HEK293 (cell line): ENCODE measurements around the gene CCDC9B.

Experiments used
- BCL11B ChIP-seq: fragments of 450-650 bp; formaldehyde crosslinking; IDR thresholded peaks from 2 replicates; pipeline ENCODE4 v1.5.1; 2016; ENCODE audit warnings: low read depth, missing biosample characterization, missing genetic modification characterization
- BCL6B ChIP-seq: fragments of 450-650 bp; formaldehyde crosslinking; IDR thresholded peaks from 2 replicates; pipeline ENCODE4 v1.5.1; 2017; ENCODE audit warnings: missing biosample characterization, missing genetic modification characterization
- GLI4 ChIP-seq: fragments of 450-650 bp; formaldehyde crosslinking; IDR thresholded peaks from 2 replicates; pipeline ENCODE4 v1.5.1; 2016; ENCODE audit warnings: missing biosample characterization, missing genetic modification characterization
- GLIS1 ChIP-seq: fragments of 450-650 bp; formaldehyde crosslinking; IDR thresholded peaks from 2 replicates; pipeline ENCODE4 v1.5.1; 2016; ENCODE audit warnings: missing biosample characterization, missing genetic modification characterization
- GLIS2 ChIP-seq: fragments of 450-650 bp; formaldehyde crosslinking; IDR thresholded peaks from 2 replicates; pipeline ENCODE4 v1.5.1; 2016; ENCODE audit warnings: missing biosample characterization, missing genetic modification characterization
- HIC1 ChIP-seq: fragments of 450-650 bp; formaldehyde crosslinking; IDR thresholded peaks from 2 replicates; pipeline ENCODE4 v1.5.1; 2016; ENCODE audit warnings: missing biosample characterization, missing genetic modification characterization
- HOXC10 ChIP-seq: sonication (generic); formaldehyde crosslinking; IDR thresholded peaks from 2 replicates; pipeline ENCODE4 v1.8.1; 2023; ENCODE audit warnings: mild to moderate bottlenecking, missing genetic modification reagents
- INSM2 ChIP-seq: fragments of 450-650 bp; formaldehyde crosslinking; IDR thresholded peaks from 2 replicates; pipeline ENCODE4 v1.5.1; 2016; ENCODE audit warnings: missing biosample characterization, missing genetic modification characterization
- PATZ1 ChIP-seq: fragments of 450-650 bp; formaldehyde crosslinking; IDR thresholded peaks from 2 replicates; pipeline ENCODE4 v1.5.1; 2016; ENCODE audit warnings: missing biosample characterization, missing genetic modification characterization
- SETDB1 ChIP-seq: IDR thresholded peaks from one replicate; pipeline ENCODE4 v1.6.1; 2017; ENCODE audit warnings: mild to moderate bottlenecking, low read length, moderate library complexity, mixed read lengths; ENCODE audit not compliant: insufficient read length
- SP7 ChIP-seq: fragments of 450-650 bp; formaldehyde crosslinking; IDR thresholded peaks from 2 replicates; pipeline ENCODE4 v1.5.1; 2016; ENCODE audit warnings: missing biosample characterization, missing genetic modification characterization
- YY2 ChIP-seq: fragments of 450-650 bp; formaldehyde crosslinking; IDR thresholded peaks from 2 replicates; pipeline ENCODE4 v1.5.1; 2016; ENCODE audit warnings: missing biosample characterization, missing genetic modification characterization
- ZBTB10 ChIP-seq: fragments of 450-650 bp; formaldehyde crosslinking; IDR thresholded peaks from 2 replicates; pipeline ENCODE4 v1.5.1; 2016; ENCODE audit warnings: missing biosample characterization, missing genetic modification characterization
- ZFP37 ChIP-seq: fragments of 450-650 bp; formaldehyde crosslinking; IDR thresholded peaks from 2 replicates; pipeline ENCODE4 v1.5.1; 2016; ENCODE audit warnings: missing biosample characterization, missing genetic modification characterization
- ZNF18 ChIP-seq: fragments of 450-650 bp; formaldehyde crosslinking; IDR thresholded peaks from 2 replicates; pipeline ENCODE4 v1.5.1; 2016; ENCODE audit warnings: missing biosample characterization, missing genetic modification characterization
- ZNF214 ChIP-seq: fragments of 450-650 bp; formaldehyde crosslinking; IDR thresholded peaks from 2 replicates; pipeline ENCODE4 v1.5.1; 2017; ENCODE audit warnings: missing biosample characterization, mild to moderate bottlenecking, missing genetic modification characterization, borderline replicate concordance
- ZNF311 ChIP-seq: fragments of 450-650 bp; formaldehyde crosslinking; IDR thresholded peaks from 2 replicates; pipeline ENCODE4 v1.5.1; 2017; ENCODE audit warnings: missing biosample characterization, missing genetic modification characterization, borderline replicate concordance
- ZNF350 ChIP-seq: fragments of 450-650 bp; formaldehyde crosslinking; IDR thresholded peaks from 2 replicates; pipeline ENCODE4 v1.5.0; 2017; ENCODE audit warnings: missing biosample characterization, mild to moderate bottlenecking, missing genetic modification characterization
- ZNF37A ChIP-seq: fragments of 450-650 bp; IDR thresholded peaks from 2 replicates; pipeline ENCODE4 v1.5.1; 2018; ENCODE audit warnings: missing biosample characterization, missing genetic modification characterization
- ZNF513 ChIP-seq: fragments of 450-650 bp; IDR thresholded peaks from 2 replicates; pipeline ENCODE4 v1.5.1; 2018; ENCODE audit warnings: missing biosample characterization, missing genetic modification characterization
- ZNF571 ChIP-seq: fragments of 450-650 bp; formaldehyde crosslinking; IDR thresholded peaks from 2 replicates; pipeline ENCODE4 v1.5.0; 2017; ENCODE audit warnings: missing biosample characterization, missing genetic modification characterization
- ZNF768 ChIP-seq: fragments of 450-650 bp; formaldehyde crosslinking; IDR thresholded peaks from 2 replicates; pipeline ENCODE4 v1.5.1; 2018; ENCODE audit warnings: missing biosample characterization, mild to moderate bottlenecking, missing genetic modification characterization
- ZNF830 ChIP-seq: fragments of 450-650 bp; IDR thresholded peaks from 2 replicates; pipeline ENCODE4 v1.5.0; 2018; ENCODE audit warnings: missing biosample characterization, missing genetic modification characterization, low read depth, mild to moderate bottlenecking, moderate library complexity
- ZSCAN5A ChIP-seq: fragments of 450-650 bp; formaldehyde crosslinking; IDR thresholded peaks from 2 replicates; pipeline ENCODE4 v1.5.1; 2016; ENCODE audit warnings: missing biosample characterization, missing genetic modification characterization
- ZXDB ChIP-seq: fragments of 450-650 bp; formaldehyde crosslinking; IDR thresholded peaks from 2 replicates; pipeline ENCODE4 v1.5.1; 2016; ENCODE audit warnings: missing biosample characterization, missing genetic modification characterization

Gene CCDC9B

GRCh38 chr15:40340740-40341400 is at the start of gene CCDC9B (continued):
- peak; percentile 43; the same call in 1 of the 2 replicates for TF ChIP-seq SP7 (tag by site-specific recombination)
- no peak for TF ChIP-seq ZNF571 (tag by site-specific recombination)
- no peak for TF ChIP-seq ZXDB
- TF ChIP-seq ZNF311 (tag by site-specific recombination): no peak
- TF ChIP-seq GLIS1 (tag by site-specific recombination): peak; percentile 84
- no peak for TF ChIP-seq ZNF768
- no peak for TF ChIP-seq ZFP37 (tag by site-specific recombination)
- TF ChIP-seq ZNF830: no peak
- TF ChIP-seq SETDB1: no peak
- no peak for TF ChIP-seq ZNF350 (tag by site-specific recombination)
- no peak for TF ChIP-seq ZSCAN5A (tag by site-specific recombination)
- TF ChIP-seq ZNF513 (tag by site-specific recombination): no peak
- TF ChIP-seq PATZ1 (tag by site-specific recombination): peak; percentile 49; the same call in 1 of the 2 replicates
- no peak for TF ChIP-seq ZNF37A (tag by site-specific recombination)
- no peak for TF ChIP-seq GLI4
- peak; percentile 31; the same call in 1 of the 2 replicates for TF ChIP-seq INSM2
- peak; percentile 43; the same call in 1 of the 2 replicates for TF ChIP-seq HIC1 (tag by site-specific recombination)
- 0 out of 2 replicates have a peak, but pooled peaks have one; percentile 19 for TF ChIP-seq GLIS2 (tag by site-specific recombination)
- no peak for TF ChIP-seq BCL11B (tag by site-specific recombination)
- TF ChIP-seq ZNF18 (tag by site-specific recombination): no peak
- TF ChIP-seq HOXC10 (CRISPR knock-in tag): no peak
- no peak for TF ChIP-seq ZBTB10
- no peak for TF ChIP-seq ZNF214 (tag by site-specific recombination)
- TF ChIP-seq YY2 (tag by site-specific recombination): no peak
- TF ChIP-seq BCL6B (tag by site-specific recombination): no peak
